Smooth muscle cell (in vitro differentiated cells): ENCODE results near the gene AOPEP. TPM values are rescaled to one million over a fixed set of nuclear protein-coding genes. Genes with fewer than 3 reads are reported as not detected.
A peak's percentile ranks its signal among the peaks of the same experiment; 100 is the strongest.

Experiments
- DNase-seq: peaks from one replicate; lab custom pipeline; 2025; ENCODE audit not compliant: unreplicated experiment; lab: John Stamatoyannopoulos, UW
- H2AFZ ChIP-seq: fragments of 200-600 bp; sonication (generic); 2 replicates; pipeline ENCODE4 v1.6.0; 2016; ENCODE audit warnings: antibody characterized with exemption, low read depth, mild to moderate bottlenecking
- H3F3A ChIP-seq: fragments of 200-600 bp; sonication (generic); 2 replicates; pipeline ENCODE4 v1.6.0; 2017; ENCODE audit warnings: antibody characterized with exemption, low read depth
- H3K27ac ChIP-seq: fragments of 200-600 bp; sonication (generic); 2 replicates; pipeline ENCODE4 v1.5.1; 2016; ENCODE audit warnings: low read depth, mild to moderate bottlenecking
- H3K27me3 ChIP-seq: fragments of 200-600 bp; sonication (generic); 2 replicates; pipeline ENCODE4 v1.6.1; 2016; ENCODE audit warnings: low read depth, mild to moderate bottlenecking
- H3K36me3 ChIP-seq: fragments of 200-600 bp; sonication (generic); 2 replicates; pipeline ENCODE4 v1.5.1; 2016; ENCODE audit warnings: low read depth
- H3K4me1 ChIP-seq: fragments of 200-600 bp; sonication (generic); 2 replicates; pipeline ENCODE4 v1.5.1; 2016; ENCODE audit warnings: low read depth
- H3K4me2 ChIP-seq: fragments of 200-600 bp; sonication (generic); 2 replicates; pipeline ENCODE4 v1.6.0; 2016; ENCODE audit warnings: mild to moderate bottlenecking
- H3K4me3 ChIP-seq: fragments of 200-600 bp; sonication (generic); 2 replicates; pipeline ENCODE4 v1.5.1; 2016; ENCODE audit warnings: mild to moderate bottlenecking
- H3K79me2 ChIP-seq: fragments of 200-600 bp; sonication (generic); 2 replicates; pipeline ENCODE4 v1.6.0; 2016; ENCODE audit warnings: low read depth, mild to moderate bottlenecking
- H3K9ac ChIP-seq: fragments of 200-600 bp; sonication (generic); 2 replicates; pipeline ENCODE4 v1.6.0; 2016; ENCODE audit warnings: low read depth
- H3K9me3 ChIP-seq: fragments of 200-600 bp; sonication (generic); replicated peaks from 2 replicates; pipeline ENCODE4 v1.5.1; 2016; ENCODE audit warnings: low read depth
- H4K20me1 ChIP-seq: fragments of 200-600 bp; sonication (generic); 2 replicates; pipeline ENCODE4 v1.6.0; 2016; ENCODE audit warnings: low read depth
- CTCF ChIP-seq: fragments of 200-600 bp; sonication (generic); IDR thresholded peaks from 2 replicates; pipeline ENCODE4 v1.5.1; 2017; ENCODE audit warnings: borderline replicate concordance, mild to moderate bottlenecking, antibody characterized with exemption; ENCODE audit not compliant: insufficient read depth, poor library complexity, severe bottlenecking
- WGBS: methylation state at CpG from one replicate; pipeline ENCODE4 v1.1.7; 2016; ENCODE audit warnings: low lambda C conversion rate; 5-methylcytosine and 5-hydroxymethylcytosine counted together
- polyA plus RNA-seq: library from polyadenylated mRNA; unstranded; fragments of >200 nt; fragmentation: Nextera tagmentation; extraction: Ambion mirVana; gene quantifications from 2 replicates; pipeline ENCODE4 v1.2.1, GENCODE V29; 2016
- total RNA-seq: library from RNA; depleted of rRNA; stranded (reverse); fragments of >200 nt; gene quantifications from 2 replicates; pipeline ENCODE4 v1.2.3, GENCODE V29; 2014

Gene AOPEP
- total and polyA plus RNA-seq, 2 experiments from 2014 or later = 52.7 to 94.9 TPM

GRCh38 chr9:94780516-94780950, 54.0 kb downstream of the AOPEP start:
- Histone ChIP-seq H3K27ac (peak overlapping the region; percentile 71), H3K4me3 (no peak overlapping the region), H3K9ac (peak overlapping the region; percentile 6), H3K4me2 (no peak overlapping the region), H2AFZ (peak overlapping the region; percentile 0), H3K27me3 (no peaks in the 10 kb centered on the region), H3F3A (peaks cover 24% of the 10 kb centered on the region), H3K36me3 (no peaks in the 10 kb centered on the region), H4K20me1 (no peaks in the 10 kb centered on the region), H3K79me2 (peaks cover 26% of the 10 kb centered on the region), H3K9me3 (no peaks in the 10 kb centered on the region), H3K4me1 (no peaks in the 10 kb centered on the region)
- no peak for TF ChIP-seq CTCF
- DNase-seq = no peak
- 36% methylated on average over 5 of the region's 5 CpGs for WGBS

DNA sequence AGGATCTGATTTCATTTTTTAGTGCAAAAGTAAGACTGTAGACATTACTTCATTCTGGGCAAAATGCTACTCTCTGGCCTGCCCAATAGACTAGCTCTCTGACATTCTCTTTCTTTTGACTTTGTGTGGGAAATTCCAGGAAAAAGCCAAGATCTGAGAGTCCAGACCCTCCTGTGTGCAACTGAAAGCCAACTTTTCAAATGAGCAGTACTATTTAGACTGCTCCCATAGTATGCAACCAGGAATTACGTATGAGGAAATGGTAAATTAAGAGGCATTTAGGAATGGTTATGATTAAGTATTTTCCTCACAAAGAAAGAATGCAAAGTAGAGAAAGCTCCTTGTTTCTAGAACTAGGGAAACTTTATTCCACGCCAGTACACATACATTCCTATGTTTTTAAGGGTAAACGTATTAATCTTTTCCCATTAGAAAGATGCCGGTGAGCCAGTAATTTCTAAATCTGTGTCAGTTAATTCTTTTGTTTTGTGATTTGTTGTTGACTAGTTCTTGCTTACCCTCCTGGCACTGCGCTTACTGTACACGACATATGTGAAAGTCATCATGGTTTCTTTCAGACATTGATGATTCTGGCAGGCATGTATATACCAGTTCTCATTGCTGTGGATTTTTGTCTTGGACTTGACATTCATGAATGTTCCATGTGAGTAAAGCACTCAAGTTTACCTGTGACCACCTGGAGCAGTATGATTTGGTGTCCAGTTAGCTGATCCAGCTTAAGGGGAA, 56.0 kb downstream of the AOPEP start:
- Histone ChIP-seq H3K36me3 (no peaks in the 10 kb centered on the region), H2AFZ (peak overlapping the region; percentile 1), H3K9ac (peak overlapping the region; percentile 64), H3K27ac (peak overlapping the region; percentile 78), H4K20me1 (no peaks in the 10 kb centered on the region), H3K4me3 (no peak overlapping the region), H3K79me2 (peaks cover 38% of the 10 kb centered on the region), H3K4me1 (no peaks in the 10 kb centered on the region), H3K9me3 (no peaks in the 10 kb centered on the region), H3K4me2 (peak overlapping the region; percentile 51), H3K27me3 (no peaks in the 10 kb centered on the region), H3F3A (peaks cover 24% of the 10 kb centered on the region)
- 50% methylated on average over 6 of the region's 6 CpGs for WGBS
- TF ChIP-seq CTCF = no peak
- no peak for DNase-seq

GRCh38 chr9:94783102-94783682, 56.7 kb downstream of the AOPEP start:
- H3K27ac ChIP-seq = peak overlapping the region; percentile 78
- H3F3A ChIP-seq = peaks cover 20% of the 10 kb centered on the region
- peaks cover under 1% of the 10 kb centered on the region for H3K4me1 ChIP-seq
- DNase-seq = no peak
- peak overlapping the region; percentile 51 for H3K4me2 ChIP-seq
- 57% methylated on average over 14 of the region's 14 CpGs for WGBS
- no peaks in the 10 kb centered on the region for H4K20me1 ChIP-seq
- H3K27me3 ChIP-seq = no peaks in the 10 kb centered on the region
- H3K4me3 ChIP-seq = no peak overlapping the region
- peaks cover 38% of the 10 kb centered on the region for H3K79me2 ChIP-seq
- H2AFZ ChIP-seq = peak overlapping the region; percentile 1
- H3K9ac ChIP-seq = peak overlapping the region; percentile 64
- H3K36me3 ChIP-seq = no peaks in the 10 kb centered on the region
- no peaks in the 10 kb centered on the region for H3K9me3 ChIP-seq
- TF ChIP-seq CTCF = peak; percentile 76

DNA sequence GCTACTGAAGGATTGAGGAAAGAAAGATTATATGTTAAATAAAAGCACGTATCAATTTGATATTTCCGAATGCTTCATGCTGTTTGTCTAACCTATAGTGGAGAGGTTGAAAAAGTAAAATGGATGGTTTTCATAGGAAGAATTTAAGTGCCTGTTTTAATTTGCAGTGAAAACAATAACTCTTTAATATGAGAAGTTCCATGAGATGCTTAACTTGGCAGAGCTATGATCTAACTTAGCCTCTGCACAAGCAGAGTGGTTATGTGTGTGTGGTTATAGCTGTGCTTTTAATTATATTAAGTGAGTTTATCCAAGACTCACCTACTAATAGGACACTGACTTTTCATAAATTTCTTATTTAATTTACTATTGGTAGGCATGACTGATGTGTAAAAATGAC, 57.4 kb downstream of the AOPEP start:
- TF ChIP-seq CTCF = no peak
- peak overlapping the region; percentile 78 for H3K27ac ChIP-seq
- WGBS = 100% methylated on average over 2 of the region's 2 CpGs

More for the DNA sequence above, 57.4 kb downstream of the AOPEP start:
- DNase-seq = no peak
- no peaks in the 10 kb centered on the region for H3K27me3 ChIP-seq
- H3K9ac ChIP-seq = no peak overlapping the region
- no peaks in the 10 kb centered on the region for H3K9me3 ChIP-seq
- H3F3A ChIP-seq = peaks cover 20% of the 10 kb centered on the region
- no peak overlapping the region for H3K4me2 ChIP-seq
- no peaks in the 10 kb centered on the region for H4K20me1 ChIP-seq
- H2AFZ ChIP-seq = no peak overlapping the region
- H3K4me3 ChIP-seq = no peak overlapping the region
- H3K4me1 ChIP-seq = peaks cover 7% of the 10 kb centered on the region
- peaks cover 38% of the 10 kb centered on the region for H3K79me2 ChIP-seq
- H3K36me3 ChIP-seq = no peaks in the 10 kb centered on the region
